Type B pancreatic cell (in vitro differentiated cells): Measurements from ENCODE around the gene SLC25A34. TPM values are rescaled to one million over a fixed set of nuclear protein-coding genes. Genes with fewer than 3 reads are reported as not detected.

Experiments used
- DNase-seq: peaks from one replicate; pipeline ENCODE4 v3.0.0; 2021; ENCODE audit warnings: mixed read lengths; ENCODE audit not compliant: unreplicated experiment; ENCODE audit errors: extremely low spot score
- H3K27ac Mint-ChIP-seq: 2 replicates; pipeline ENCODE4 v1.8.0; 2021; ENCODE audit warnings: mild to moderate bottlenecking, mixed read lengths
- H3K27me3 Mint-ChIP-seq: 2 replicates; pipeline ENCODE4 v1.8.0; 2021; ENCODE audit warnings: mixed read lengths
- H3K36me3 Mint-ChIP-seq: 2 replicates; pipeline ENCODE4 v1.8.0; 2021; ENCODE audit warnings: mixed read lengths
- H3K4me1 Mint-ChIP-seq: one replicate; pipeline ENCODE4 v1.8.0; 2021; ENCODE audit warnings: mixed read lengths; ENCODE audit not compliant: unreplicated experiment
- H3K4me3 Mint-ChIP-seq: 2 replicates; pipeline ENCODE4 v1.8.0; 2021; ENCODE audit warnings: mild to moderate bottlenecking, mixed read lengths
- H3K9me3 Mint-ChIP-seq: 2 replicates; pipeline ENCODE4 v1.8.0; 2021; ENCODE audit warnings: mixed read lengths
- CTCF ChIP-seq: fragments of 200-600 bp; sonication (generic); conservative IDR thresholded peaks from 2 replicates; pipeline ENCODE4 v1.5.0; 2021; ENCODE audit warnings: antibody characterized with exemption, mild to moderate bottlenecking
- total RNA-seq: library from RNA; stranded (reverse); gene quantifications from 2 replicates; pipeline ENCODE4 v1.2.1, GENCODE V29; 2021; ENCODE audit warnings: low replicate concordance

Gene SLC25A34
- total RNA-seq, 1 donor from 2014 or later = 3.8 TPM

- H3K36me3 Mint-ChIP-seq = no peaks in the 10 kb centered on the region
- TF ChIP-seq CTCF = no peak
- H3K4me3 Mint-ChIP-seq = no peak overlapping the region
- DNase-seq = no peak
- no peaks in the 10 kb centered on the region for H3K27me3 Mint-ChIP-seq
- no peaks in the 10 kb centered on the region for H3K9me3 Mint-ChIP-seq
- H3K27ac Mint-ChIP-seq = no peak overlapping the region
- H3K4me1 Mint-ChIP-seq = no peaks in the 10 kb centered on the region
Measured at GRCh38 chr1:15731735-15732685, 4.0 kb upstream of the SLC25A34 start.

GRCh38 chr1:15732686-15733081 lies 3.4 kb upstream of the SLC25A34 start:
- no peak overlapping the region for H3K27ac Mint-ChIP-seq
- no peak overlapping the region for H3K4me3 Mint-ChIP-seq
- no peaks in the 10 kb centered on the region for H3K27me3 Mint-ChIP-seq
- DNase-seq = no peak
- H3K36me3 Mint-ChIP-seq = no peaks in the 10 kb centered on the region
- H3K4me1 Mint-ChIP-seq = peaks cover 4% of the 10 kb centered on the region
- H3K9me3 Mint-ChIP-seq = no peaks in the 10 kb centered on the region
- no peak for TF ChIP-seq CTCF

DNA sequence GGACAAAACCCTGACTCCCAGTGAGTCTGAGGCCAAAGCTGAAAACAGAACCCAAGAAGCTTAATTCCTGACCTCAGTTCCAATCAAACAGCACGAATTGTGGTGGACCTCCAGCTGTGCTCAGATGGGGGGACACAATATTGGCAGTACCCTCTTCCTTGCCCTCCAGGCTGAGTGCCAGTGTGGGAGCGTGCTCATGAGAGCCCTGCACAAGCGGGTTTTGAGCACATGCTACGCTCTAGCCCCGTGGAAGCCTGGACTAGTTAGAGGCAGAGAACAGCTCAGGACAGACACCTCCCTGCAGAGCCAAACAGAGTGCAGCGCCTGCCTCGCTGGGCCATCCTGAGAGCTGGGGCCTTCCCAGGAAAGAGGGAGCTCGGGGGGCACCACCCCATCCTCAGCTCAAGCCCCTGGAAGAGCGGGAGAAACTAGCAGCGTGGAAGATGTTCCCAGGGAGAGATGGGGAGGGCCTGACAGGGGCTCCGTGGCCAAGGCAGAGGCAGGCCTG lies 2.8 kb upstream of the SLC25A34 start:
- no peak for TF ChIP-seq CTCF
- peak overlapping the region; percentile 50 for H3K27ac Mint-ChIP-seq
- H3K4me3 Mint-ChIP-seq = no peak overlapping the region
- no peak for DNase-seq
- H3K27me3 Mint-ChIP-seq = no peaks in the 10 kb centered on the region
- peaks cover 7% of the 10 kb centered on the region for H3K4me1 Mint-ChIP-seq
- H3K36me3 Mint-ChIP-seq = no peaks in the 10 kb centered on the region
- H3K9me3 Mint-ChIP-seq = no peaks in the 10 kb centered on the region

GRCh38 chr1:15733726-15734226 lies 2.3 kb upstream of the SLC25A34 start:
- no peak for TF ChIP-seq CTCF
- no peaks in the 10 kb centered on the region for H3K36me3 Mint-ChIP-seq
- H3K4me3 Mint-ChIP-seq = no peak overlapping the region
- H3K27ac Mint-ChIP-seq = no peak overlapping the region
- H3K27me3 Mint-ChIP-seq = no peaks in the 10 kb centered on the region
- H3K4me1 Mint-ChIP-seq = peaks cover 11% of the 10 kb centered on the region
- no peak for DNase-seq
- no peaks in the 10 kb centered on the region for H3K9me3 Mint-ChIP-seq

GRCh38 chr1:15734296-15734695 lies 1.8 kb upstream of the SLC25A34 start:
- TF ChIP-seq CTCF = no peak
- Mint-ChIP-seq H3K36me3 (no peaks in the 10 kb centered on the region), H3K27me3 (no peaks in the 10 kb centered on the region), H3K4me1 (peaks cover 13% of the 10 kb centered on the region), H3K4me3 (no peak overlapping the region), H3K9me3 (no peaks in the 10 kb centered on the region), H3K27ac (no peak overlapping the region)
- DNase-seq = no peak
